Bronchial epithelial cell (primary cell): ENCODE measurements around the gene HRH3. TPM values are rescaled to one million over a fixed set of nuclear protein-coding genes. Genes with fewer than 3 reads are reported as not detected.

Experiments
- DNase-seq: peaks from one replicate; pipeline ENCODE4 v3.0.0-alpha.2; 2010; ENCODE audit warnings: low read depth
- FAIRE-seq: peaks from 2 replicates; lab custom pipeline; 2011; peaks lifted over from hg19 to GRCh38; lab: Jason Lieb, UNC
- H3K27me3 ChIP-seq: 2 replicates; pipeline ENCODE4 v1.5.1; 2011; ENCODE audit warnings: low read length; ENCODE audit not compliant: control insufficient read depth, insufficient read depth
- H3K36me3 ChIP-seq: 2 replicates; pipeline ENCODE4 v1.5.1; 2011; ENCODE audit warnings: low read length; ENCODE audit not compliant: control insufficient read depth, insufficient read depth
- H3K4me3 ChIP-seq: 2 replicates; pipeline ENCODE4 v1.5.1; 2011; ENCODE audit warnings: mild to moderate bottlenecking, low read depth, low read length, control low read depth
- CTCF ChIP-seq: IDR thresholded peaks from 2 replicates; pipeline ENCODE4 v1.5.1; 2011; ENCODE audit warnings: mild to moderate bottlenecking, moderate library complexity, low read length, control low read depth, inconsistent platforms; ENCODE audit not compliant: insufficient read depth, severe bottlenecking
- total RNA-seq: library from RNA; depleted of rRNA; stranded (reverse); fragments of >200 nt; gene quantifications from 2 replicates; pipeline ENCODE4 v1.2.1, GENCODE V29; 2014

Gene HRH3
- total RNA-seq, 1 donor from 2014 or later, result not detected

- Histone ChIP-seq H3K36me3 (peaks cover 13% of the 10 kb centered on the region), H3K27me3 (no peaks in the 10 kb centered on the region), H3K4me3 (no peak overlapping the region)
- DNase-seq (no peak), FAIRE-seq (no peak)
- TF ChIP-seq CTCF, result no peak
Measured at GRCh38 chr20:62174021-62174804, 45.9 kb downstream of the HRH3 start.

GRCh38 chr20:62172666-62173065 lies 47.4 kb downstream of the HRH3 start:
- DNase-seq (no peak), FAIRE-seq (no peak)
- no peaks in the 10 kb centered on the region for H3K27me3 ChIP-seq
- H3K4me3 ChIP-seq, result no peak overlapping the region
- H3K36me3 ChIP-seq, result peaks cover 15% of the 10 kb centered on the region
- TF ChIP-seq CTCF, result no peak

- DNase-seq (no peak), FAIRE-seq (no peak)
- Histone ChIP-seq H3K4me3 (no peak overlapping the region), H3K36me3 (peaks cover 16% of the 10 kb centered on the region), H3K27me3 (no peaks in the 10 kb centered on the region)
- TF ChIP-seq CTCF, result no peak
Measured at GRCh38 chr20:62171245-62171644, 48.8 kb downstream of the HRH3 start.

GRCh38 chr20:62170536-62170935 lies 49.5 kb downstream of the HRH3 start:
- Histone ChIP-seq H3K27me3 (no peaks in the 10 kb centered on the region), H3K4me3 (no peak overlapping the region), H3K36me3 (peaks cover 20% of the 10 kb centered on the region)
- FAIRE-seq (no peak), DNase-seq (no peak)
- TF ChIP-seq CTCF, result no peak

GRCh38 chr20:62168890-62169435 lies 51.1 kb downstream of the HRH3 start:
- no peak for TF ChIP-seq CTCF
- DNase-seq (no peak), FAIRE-seq (no peak)
- H3K36me3 ChIP-seq, result peaks cover 24% of the 10 kb centered on the region
- H3K4me3 ChIP-seq, result no peak overlapping the region
- no peaks in the 10 kb centered on the region for H3K27me3 ChIP-seq
